Activated naive CD8-positive, alpha-beta T cell treated with anti-CD3 and anti-CD28 coated beads, Interleukin-2, amount 10 ng/mL, durations not matched to agents 7 days and 5 days (primary cell): ENCODE measurements around the gene UBE2K. TPM values are rescaled to one million over a fixed set of nuclear protein-coding genes. Genes with fewer than 3 reads are reported as not detected.
"Not testable (repeated sequence)": the region's sequence is repeated elsewhere in the genome, so short reads cannot be mapped to it uniquely, and the experiment has no call there.

Experiments
- ATAC-seq: fragments of 150-1000 bp; cut with Tn5 transposase; one replicate; pipeline ENCODE4 v1.10.0; 2021; ENCODE audit warnings: low read depth, moderate library complexity
- POLR2A ChIA-PET: fragments of 350-600 bp; sonication (Branson Sonifier 250); formaldehyde crosslinking; loops from one replicate; lab custom pipeline; 2021; ENCODE audit warnings: antibody characterized with exemption; lab: Charles Lee
- DNase-seq: peaks from one replicate; pipeline ENCODE4 v3.0.0; 2021
- H3K27ac Mint-ChIP-seq: one replicate; pipeline ENCODE4 v1.8.0; 2022; ENCODE audit warnings: mild to moderate bottlenecking, mixed read lengths
- H3K27me3 Mint-ChIP-seq: one replicate; pipeline ENCODE4 v1.8.0; 2022; ENCODE audit warnings: mild to moderate bottlenecking, moderate library complexity, mixed read lengths
- H3K36me3 Mint-ChIP-seq: one replicate; pipeline ENCODE4 v1.8.0; 2021; ENCODE audit warnings: mild to moderate bottlenecking, mixed read lengths
- H3K4me1 Mint-ChIP-seq: one replicate; pipeline ENCODE4 v1.8.0; 2021; ENCODE audit warnings: mixed read lengths
- H3K4me3 Mint-ChIP-seq: one replicate; pipeline ENCODE4 v1.8.0; 2022; ENCODE audit warnings: mild to moderate bottlenecking, moderate library complexity, mixed read lengths
- H3K9me3 Mint-ChIP-seq: one replicate; pipeline ENCODE4 v1.8.0; 2021; ENCODE audit warnings: mixed read lengths
- total RNA-seq, 2 experiments: library from RNA; stranded (reverse); gene quantifications; one replicate each; pipeline ENCODE4 v1.2.3, GENCODE V29; 2021

The UBE2K gene
- total RNA-seq, 2 experiments from 2014 or later, result 67.4 to 73.1 TPM

GRCh38 chr4:39759569-39759968 is 61.6 kb downstream of the UBE2K start:
- H3K4me1 Mint-ChIP-seq, result peaks cover 1% of the 10 kb centered on the region
- peaks cover 35% of the 10 kb centered on the region for H3K36me3 Mint-ChIP-seq
- H3K27me3 Mint-ChIP-seq, result no peaks in the 10 kb centered on the region
- H3K4me3 Mint-ChIP-seq, result no peak overlapping the region
- POLR2A ChIA-PET, result interaction anchor here (0.7 kb wide), 1 partner anchor 11 kb away, joined by 3 read pairs; no protein-coding TSS in a partner anchor
- no peak overlapping the region for H3K27ac Mint-ChIP-seq
- DNase-seq (no peak), ATAC-seq (no peak)
- no peaks in the 10 kb centered on the region for H3K9me3 Mint-ChIP-seq

DNA sequence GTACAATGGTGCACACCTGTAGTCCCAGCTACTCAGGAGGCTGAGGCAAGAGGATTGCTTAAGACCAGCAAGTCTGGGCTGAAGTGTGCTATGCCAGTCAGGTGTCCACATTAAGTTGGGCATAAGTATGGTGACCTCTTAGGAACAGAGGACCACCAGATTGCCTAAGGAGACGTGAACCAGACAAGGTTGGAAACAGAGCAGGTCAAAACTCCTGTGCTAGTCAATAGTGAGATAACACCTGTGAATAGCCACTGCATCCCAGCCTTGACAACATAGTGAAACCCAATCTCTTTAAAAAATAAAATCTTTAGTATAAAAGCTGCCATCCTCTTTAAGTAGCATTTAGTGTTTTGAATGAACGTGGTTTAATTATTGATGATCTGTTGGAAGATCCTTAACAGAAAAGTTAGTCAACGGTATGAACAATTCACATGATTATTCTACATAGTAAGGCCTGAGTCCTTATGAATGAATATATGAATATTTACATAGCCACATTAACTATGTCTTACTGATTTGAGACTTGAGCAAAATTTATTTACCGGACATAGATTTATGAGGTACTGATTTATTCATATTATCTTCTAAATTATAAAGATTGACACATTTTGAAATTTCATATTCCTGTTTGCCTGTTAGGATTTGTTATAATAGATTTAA is 63.2 kb downstream of the UBE2K start:
- H3K9me3 Mint-ChIP-seq, result no peaks in the 10 kb centered on the region
- no peak overlapping the region for H3K27ac Mint-ChIP-seq
- POLR2A ChIA-PET, result no interaction called here
- ATAC-seq (no peak), DNase-seq (no peak)
- no peaks in the 10 kb centered on the region for H3K27me3 Mint-ChIP-seq
- no peak overlapping the region for H3K4me3 Mint-ChIP-seq
- peaks cover 36% of the 10 kb centered on the region for H3K36me3 Mint-ChIP-seq
- H3K4me1 Mint-ChIP-seq, result no peaks in the 10 kb centered on the region

GRCh38 chr4:39763714-39764572 is 66.0 kb downstream of the UBE2K start:
- Mint-ChIP-seq H3K9me3 (no peaks in the 10 kb centered on the region), H3K4me1 (no peaks in the 10 kb centered on the region), H3K36me3 (peaks cover 27% of the 10 kb centered on the region), H3K27me3 (no peaks in the 10 kb centered on the region), H3K27ac (no peak overlapping the region), H3K4me3 (no peak overlapping the region)
- DNase-seq (no peak), ATAC-seq (no peak)
- POLR2A ChIA-PET, result interaction anchor here (0.6 kb wide), 1 partner anchor 31 kb away, joined by 3 read pairs; no protein-coding TSS in a partner anchor

- POLR2A ChIA-PET, result no interaction called here
- no peaks in the 10 kb centered on the region for H3K27me3 Mint-ChIP-seq
Observed at GRCh38 chr4:39770005-39770404, 72.1 kb downstream of the UBE2K start.

GRCh38 chr4:39770471-39770870 is 72.5 kb downstream of the UBE2K start:
- POLR2A ChIA-PET, result no interaction called here
- H3K27ac Mint-ChIP-seq, result no peak overlapping the region
- DNase-seq (no peak), ATAC-seq (no peak)
- no peaks in the 10 kb centered on the region for H3K4me1 Mint-ChIP-seq
- H3K9me3 Mint-ChIP-seq, result no peaks in the 10 kb centered on the region
- no peak overlapping the region for H3K4me3 Mint-ChIP-seq
- peaks cover 18% of the 10 kb centered on the region for H3K36me3 Mint-ChIP-seq
- H3K27me3 Mint-ChIP-seq, result no peaks in the 10 kb centered on the region

More at GRCh38 chr4:39770005-39770404, 72.1 kb downstream of the UBE2K start:
- Mint-ChIP-seq H3K36me3 (peaks cover 15% of the 10 kb centered on the region), H3K27ac (no peak overlapping the region), H3K4me3 (no peak overlapping the region), H3K4me1 (no peaks in the 10 kb centered on the region), H3K9me3 (no peaks in the 10 kb centered on the region)
- ATAC-seq (no peak), DNase-seq (no peak)

- no peaks in the 10 kb centered on the region for H3K27me3 Mint-ChIP-seq
- H3K36me3 Mint-ChIP-seq, result peaks cover 16% of the 10 kb centered on the region
- no peaks in the 10 kb centered on the region for H3K4me1 Mint-ChIP-seq
- POLR2A ChIA-PET, result no interaction called here
- no peak overlapping the region for H3K4me3 Mint-ChIP-seq
- ATAC-seq, result no peak
- no peak overlapping the region for H3K27ac Mint-ChIP-seq
- H3K9me3 Mint-ChIP-seq, result no peaks in the 10 kb centered on the region
- no peak for DNase-seq
Observed at GRCh38 chr4:39770969-39771724, 73.2 kb downstream of the UBE2K start.

DNA sequence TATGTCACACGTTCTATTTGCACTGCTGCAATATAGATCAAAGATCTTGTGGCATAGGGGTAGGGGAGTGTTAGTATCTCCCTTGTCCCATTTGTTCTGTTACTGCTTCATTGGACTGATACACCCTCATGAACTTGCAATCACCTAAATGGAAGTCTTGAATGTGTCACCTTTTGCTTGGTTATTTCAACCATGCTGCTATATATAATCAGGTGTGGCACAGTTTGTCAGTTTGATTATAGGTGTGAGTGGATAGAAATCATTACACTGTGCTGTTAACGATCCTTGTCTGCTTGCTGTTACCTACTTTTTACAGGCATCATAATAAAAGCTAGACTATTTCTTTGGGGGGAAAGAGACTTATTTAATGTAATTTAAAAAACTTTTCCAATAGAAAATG is 84.1 kb downstream of the UBE2K start:
- H3K27ac Mint-ChIP-seq, H3K27me3 Mint-ChIP-seq, ATAC-seq, H3K9me3 Mint-ChIP-seq, H3K4me3 Mint-ChIP-seq, DNase-seq, POLR2A ChIA-PET, H3K4me1 Mint-ChIP-seq, H3K36me3 Mint-ChIP-seq: not testable (repeated sequence)

DNA sequence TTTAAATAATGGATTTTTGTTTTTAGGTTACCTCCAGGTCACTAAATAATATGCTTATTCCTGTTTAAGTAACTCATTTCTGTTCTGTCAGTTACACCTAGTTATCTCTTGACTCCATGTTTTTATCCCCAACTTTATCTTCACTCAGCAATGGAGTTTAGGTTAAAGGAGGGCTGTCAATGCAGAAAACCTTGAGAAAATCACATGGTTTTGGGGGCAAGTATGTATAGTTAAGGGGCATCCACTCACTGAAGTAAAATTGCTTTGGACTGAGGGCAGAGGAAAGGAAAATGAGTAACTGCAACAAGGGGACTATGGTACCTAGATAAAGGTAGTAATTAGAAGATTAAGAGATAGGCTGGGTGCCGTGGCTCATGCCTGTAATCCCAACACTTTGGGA is 87.1 kb downstream of the UBE2K start:
- H3K4me1 Mint-ChIP-seq, result no peaks in the 10 kb centered on the region
- H3K27me3 Mint-ChIP-seq, result no peaks in the 10 kb centered on the region
- POLR2A ChIA-PET, result no interaction called here
- ATAC-seq, result no peak
- H3K36me3 Mint-ChIP-seq, result no peaks in the 10 kb centered on the region
- no peak overlapping the region for H3K4me3 Mint-ChIP-seq
- no peak for DNase-seq
- no peak overlapping the region for H3K27ac Mint-ChIP-seq
- H3K9me3 Mint-ChIP-seq, result no peaks in the 10 kb centered on the region

GRCh38 chr4:39786838-39787237 is 88.9 kb downstream of the UBE2K start:
- Mint-ChIP-seq H3K27me3 (no peaks in the 10 kb centered on the region), H3K4me1 (no peaks in the 10 kb centered on the region), H3K36me3 (no peaks in the 10 kb centered on the region), H3K27ac (no peak overlapping the region), H3K4me3 (no peak overlapping the region), H3K9me3 (no peaks in the 10 kb centered on the region)
- DNase-seq (no peak), ATAC-seq (no peak)
- POLR2A ChIA-PET, result no interaction called here

GRCh38 chr4:39792128-39792527 is 94.2 kb downstream of the UBE2K start:
- H3K9me3 Mint-ChIP-seq, result no peaks in the 10 kb centered on the region
- no peaks in the 10 kb centered on the region for H3K4me1 Mint-ChIP-seq
- POLR2A ChIA-PET, result no interaction called here
- H3K27me3 Mint-ChIP-seq, result no peaks in the 10 kb centered on the region
- H3K36me3 Mint-ChIP-seq, result no peaks in the 10 kb centered on the region
- ATAC-seq (no peak), DNase-seq (no peak)
- H3K27ac Mint-ChIP-seq, result no peak overlapping the region
- no peak overlapping the region for H3K4me3 Mint-ChIP-seq

- no peaks in the 10 kb centered on the region for H3K36me3 Mint-ChIP-seq
- no peaks in the 10 kb centered on the region for H3K27me3 Mint-ChIP-seq
- ATAC-seq (no peak), DNase-seq (no peak)
- no peak overlapping the region for H3K4me3 Mint-ChIP-seq
- no peaks in the 10 kb centered on the region for H3K4me1 Mint-ChIP-seq
- no peaks in the 10 kb centered on the region for H3K9me3 Mint-ChIP-seq
- POLR2A ChIA-PET, result no interaction called here
- H3K27ac Mint-ChIP-seq, result no peak overlapping the region
Observed at GRCh38 chr4:39792529-39792928, 94.6 kb downstream of the UBE2K start.

DNA sequence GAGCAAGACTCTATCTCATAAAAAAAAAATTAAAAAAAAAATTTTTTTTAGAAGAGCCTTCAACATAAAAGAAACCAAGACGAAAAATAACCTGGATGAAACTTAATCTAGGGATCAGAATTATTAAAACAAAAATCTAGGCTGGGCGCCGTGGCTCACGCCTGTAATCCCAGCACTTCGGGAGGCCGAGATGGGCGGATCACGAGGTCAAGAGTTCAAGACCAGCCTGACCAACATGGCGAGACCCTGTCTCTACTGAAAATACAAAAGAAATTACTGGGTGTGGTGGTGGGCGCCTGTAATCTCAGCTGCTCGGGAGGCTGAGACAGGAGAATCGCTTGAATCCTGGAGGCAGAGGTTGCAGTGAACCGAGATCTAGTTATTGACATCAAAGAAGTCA is 95.0 kb downstream of the UBE2K start:
- ATAC-seq, H3K9me3 Mint-ChIP-seq, H3K36me3 Mint-ChIP-seq, POLR2A ChIA-PET, H3K27ac Mint-ChIP-seq, H3K4me1 Mint-ChIP-seq, DNase-seq, H3K27me3 Mint-ChIP-seq, H3K4me3 Mint-ChIP-seq: not testable (repeated sequence)

DNA sequence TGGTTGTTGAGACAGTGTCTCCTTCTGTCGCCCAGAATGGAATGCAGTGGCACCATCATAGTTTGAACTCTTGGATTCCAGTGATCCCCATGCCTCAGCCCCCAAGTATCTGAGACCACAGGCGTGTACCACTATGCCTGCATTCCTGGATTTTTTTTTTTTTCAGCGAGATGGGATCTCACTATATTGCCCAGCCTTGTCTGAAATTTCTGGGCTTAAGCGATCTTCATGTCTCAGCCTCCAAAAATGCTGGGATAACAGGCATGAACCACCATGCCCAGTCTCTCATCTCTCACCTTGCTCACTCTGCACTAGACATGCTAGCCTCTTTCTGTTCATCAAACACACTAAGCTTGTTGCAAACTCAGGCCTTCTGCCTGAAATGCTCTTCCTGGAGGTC is 104.1 kb downstream of the UBE2K start:
- Mint-ChIP-seq H3K4me3 (no peak overlapping the region), H3K27me3 (peaks cover 2% of the 10 kb centered on the region), H3K9me3 (no peaks in the 10 kb centered on the region), H3K36me3 (no peaks in the 10 kb centered on the region), H3K27ac (no peak overlapping the region), H3K4me1 (no peaks in the 10 kb centered on the region)
- ATAC-seq, result no peak
- POLR2A ChIA-PET, result no interaction called here
- no peak for DNase-seq
